ENCODE measurements around the gene CDK5RAP2.

DNA sequence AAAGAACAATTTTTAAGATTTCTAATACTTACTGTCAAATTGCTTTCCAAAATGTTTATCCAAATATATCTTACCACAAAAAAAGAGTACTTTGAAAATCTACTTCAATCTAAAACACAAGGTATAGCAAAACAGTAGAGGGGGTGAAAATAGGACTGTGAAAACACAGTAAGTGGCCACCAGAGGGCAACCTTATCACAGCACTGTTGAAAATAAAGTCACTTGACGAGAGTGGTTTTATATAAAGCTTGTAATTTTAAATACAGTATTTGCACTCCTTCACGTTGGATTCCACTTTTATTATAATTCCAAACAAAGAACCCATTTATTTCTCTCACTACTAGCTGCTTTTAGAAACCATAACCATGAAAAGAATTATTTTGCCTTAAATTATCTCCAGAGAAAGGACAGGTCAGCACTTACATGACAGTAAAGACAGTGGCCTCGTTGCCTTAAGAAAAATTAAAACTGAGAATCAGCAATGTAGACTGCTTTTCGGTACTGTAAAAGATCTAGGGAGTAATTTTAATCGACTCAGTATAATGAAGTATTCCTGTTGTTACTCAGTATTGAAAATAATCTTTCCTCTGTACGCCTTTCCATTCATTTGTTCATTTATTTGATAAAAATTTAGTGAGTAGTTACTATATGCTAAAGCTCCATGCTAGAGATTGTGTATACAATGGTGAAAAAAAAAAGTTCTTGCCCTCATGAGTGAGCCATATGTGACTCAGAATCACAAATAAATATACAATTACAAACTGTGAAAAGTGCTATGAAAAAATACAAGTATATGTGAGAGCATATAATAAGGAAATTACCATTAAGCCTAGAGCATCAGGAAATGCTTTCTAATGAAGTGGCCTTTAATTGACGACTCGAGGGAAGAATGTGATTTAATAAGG, 40.0 kb upstream of the CDK5RAP2 start:
- TF ChIP-seq POLR2A (IDR thresholded peaks at IDR 0.05), result no peak
- TF ChIP-seq, protein P1, sequence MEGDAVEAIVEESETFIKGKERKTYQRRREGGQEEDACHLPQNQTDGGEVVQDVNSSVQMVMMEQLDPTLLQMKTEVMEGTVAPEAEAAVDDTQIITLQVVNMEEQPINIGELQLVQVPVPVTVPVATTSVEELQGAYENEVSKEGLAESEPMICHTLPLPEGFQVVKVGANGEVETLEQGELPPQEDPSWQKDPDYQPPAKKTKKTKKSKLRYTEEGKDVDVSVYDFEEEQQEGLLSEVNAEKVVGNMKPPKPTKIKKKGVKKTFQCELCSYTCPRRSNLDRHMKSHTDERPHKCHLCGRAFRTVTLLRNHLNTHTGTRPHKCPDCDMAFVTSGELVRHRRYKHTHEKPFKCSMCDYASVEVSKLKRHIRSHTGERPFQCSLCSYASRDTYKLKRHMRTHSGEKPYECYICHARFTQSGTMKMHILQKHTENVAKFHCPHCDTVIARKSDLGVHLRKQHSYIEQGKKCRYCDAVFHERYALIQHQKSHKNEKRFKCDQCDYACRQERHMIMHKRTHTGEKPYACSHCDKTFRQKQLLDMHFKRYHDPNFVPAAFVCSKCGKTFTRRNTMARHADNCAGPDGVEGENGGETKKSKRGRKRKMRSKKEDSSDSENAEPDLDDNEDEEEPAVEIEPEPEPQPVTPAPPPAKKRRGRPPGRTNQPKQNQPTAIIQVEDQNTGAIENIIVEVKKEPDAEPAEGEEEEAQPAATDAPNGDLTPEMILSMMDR (IDR thresholded peaks at IDR 0.05), result peak in 1 of 3 donors; percentile 33
